ENCODE data around the gene ANKRD55.
"Not testable (repeated sequence)": the region's sequence is repeated elsewhere in the genome, so short reads cannot be mapped to it uniquely, and the experiment has no call there.

The ANKRD55 gene

DNA sequence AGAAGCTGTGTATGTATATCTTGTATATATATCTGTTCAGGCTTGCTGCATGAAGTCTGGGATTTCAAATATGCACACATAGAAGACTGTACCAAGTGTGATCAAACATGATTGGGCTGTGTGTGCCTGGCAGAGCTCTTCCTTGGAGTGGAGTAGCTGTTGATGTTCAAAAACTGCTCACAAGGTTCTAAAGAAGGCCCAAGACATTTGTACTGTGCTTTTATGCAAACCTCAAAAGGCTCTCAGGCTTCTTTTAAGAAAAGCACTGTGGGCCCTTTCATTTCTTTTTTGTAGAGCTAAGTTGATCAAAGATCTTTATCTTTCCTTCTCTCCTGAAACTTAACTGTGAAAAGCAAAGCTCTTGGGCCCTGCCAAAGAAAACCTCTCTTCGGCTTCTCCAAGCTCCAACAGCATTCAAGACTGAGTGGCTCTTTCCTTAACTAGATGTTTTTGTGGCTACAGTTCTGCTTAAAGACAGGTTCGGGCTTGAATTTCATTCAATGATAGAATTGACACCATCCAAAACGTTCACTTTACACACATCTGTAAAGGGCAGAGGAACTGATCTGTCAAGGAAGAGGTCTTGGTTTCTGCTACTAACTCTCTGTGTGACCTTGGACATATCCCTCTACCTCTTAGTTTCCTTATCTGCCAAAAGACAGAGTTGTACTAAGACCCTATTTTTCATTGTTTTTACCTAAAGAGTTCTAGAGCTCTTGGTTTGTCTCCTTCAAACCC is 132.5 kb downstream of the ANKRD55 start:
- no peak for DNase-seq

GRCh38 chr5:56099346-56099745 is 133.8 kb downstream of the ANKRD55 start:
- no peak for DNase-seq

DNA sequence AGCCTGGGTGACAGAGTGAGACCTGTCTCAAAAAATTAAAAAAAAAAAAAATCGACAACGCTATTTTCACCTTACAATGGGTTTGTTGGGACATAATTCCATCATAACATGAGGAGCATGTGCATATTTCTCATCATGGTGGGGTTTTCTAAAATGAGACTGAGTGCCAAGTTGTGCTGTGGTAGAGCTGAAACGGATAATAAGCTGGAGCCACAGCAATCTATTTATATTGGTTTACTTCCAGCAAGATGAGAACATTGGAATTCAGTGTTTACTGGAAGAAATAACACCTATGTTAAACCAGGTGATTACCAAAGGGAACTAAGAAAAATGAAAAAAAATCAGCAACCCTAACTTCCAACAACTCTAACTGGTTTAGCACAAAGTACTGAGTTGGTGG is 136.1 kb downstream of the ANKRD55 start:
- DNase-seq = no peak

GRCh38 chr5:56095579-56096102 is 137.5 kb downstream of the ANKRD55 start:
- DNase-seq = no peak

GRCh38 chr5:56094579-56095361 is 138.4 kb downstream of the ANKRD55 start:
- no peak for DNase-seq

GRCh38 chr5:56093970-56094369 is 139.2 kb downstream of the ANKRD55 start:
- no peak for DNase-seq

GRCh38 chr5:56092115-56092514 is 141.0 kb downstream of the ANKRD55 start:
- DNase-seq = no peak

GRCh38 chr5:56091664-56092063 is 141.5 kb downstream of the ANKRD55 start:
- no peak for DNase-seq

- DNase-seq = no peak
These were observed 142.2 kb downstream of the ANKRD55 start for GRCh38 chr5:56090793-56091460.

DNA sequence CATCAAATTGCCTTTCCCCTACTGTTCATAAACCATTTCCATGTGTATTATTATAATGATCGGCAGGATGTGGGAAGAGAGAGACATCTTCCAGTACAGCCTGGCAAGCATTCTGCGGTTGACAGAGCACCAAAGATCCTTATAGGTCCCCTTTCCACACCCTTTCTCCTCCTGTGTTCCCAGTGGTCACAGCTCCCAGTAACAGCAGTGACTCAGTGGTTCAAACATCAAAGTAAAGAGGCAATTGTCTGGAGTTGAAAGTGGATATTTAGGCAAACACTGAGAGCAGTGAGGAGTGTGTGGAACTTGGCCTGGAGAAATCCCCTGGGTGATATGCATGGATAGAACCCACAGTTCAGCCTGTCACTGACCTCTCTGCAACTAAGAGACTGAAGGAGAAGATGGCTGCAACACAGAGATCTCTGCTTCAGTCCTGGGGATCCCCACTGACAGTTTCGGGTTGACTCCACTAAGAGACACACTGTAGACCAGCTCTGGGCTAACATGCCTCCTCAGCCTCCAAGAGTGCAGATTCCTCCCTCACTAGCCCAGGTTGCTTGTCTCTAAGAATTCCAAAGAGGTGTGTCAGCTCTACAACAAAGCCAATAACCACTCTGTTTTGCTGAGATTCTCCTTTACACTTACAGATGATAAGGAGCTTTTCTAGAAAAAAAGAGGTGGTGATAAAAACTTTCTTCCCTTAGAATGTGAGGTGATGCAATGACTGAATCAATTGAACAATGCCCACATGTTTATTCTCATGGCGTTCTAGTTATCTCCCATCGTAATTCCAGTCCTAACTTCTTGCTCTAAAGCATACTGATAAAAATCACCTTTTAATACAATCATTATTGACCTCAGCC is 143.9 kb downstream of the ANKRD55 start:
- no peak for DNase-seq

DNA sequence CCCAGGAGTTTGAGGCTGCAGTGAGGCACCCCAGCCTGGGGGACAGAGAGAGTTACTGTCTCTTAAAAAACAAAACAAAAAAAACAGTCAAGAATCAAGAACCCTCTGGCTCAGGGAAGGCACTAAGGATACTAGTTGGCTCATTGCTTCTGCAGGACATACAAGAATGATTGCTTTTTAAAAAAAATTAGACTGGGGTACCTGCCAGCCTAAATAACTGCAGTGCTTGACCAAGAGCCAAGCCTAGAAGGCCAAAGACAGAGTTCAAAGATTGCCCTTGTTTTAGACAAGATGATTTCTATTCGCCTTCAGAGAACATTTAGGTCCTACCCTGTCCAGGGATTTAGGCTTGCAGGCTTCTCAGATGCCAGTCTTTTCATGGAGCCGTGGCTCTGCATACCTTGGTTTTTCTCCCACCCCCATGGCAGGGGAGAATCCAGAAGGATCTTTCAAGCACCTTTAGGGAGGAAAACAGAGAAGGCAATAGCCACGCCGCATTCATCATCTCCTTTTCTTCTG is 144.6 kb downstream of the ANKRD55 start:
- DNase-seq = no peak

DNA sequence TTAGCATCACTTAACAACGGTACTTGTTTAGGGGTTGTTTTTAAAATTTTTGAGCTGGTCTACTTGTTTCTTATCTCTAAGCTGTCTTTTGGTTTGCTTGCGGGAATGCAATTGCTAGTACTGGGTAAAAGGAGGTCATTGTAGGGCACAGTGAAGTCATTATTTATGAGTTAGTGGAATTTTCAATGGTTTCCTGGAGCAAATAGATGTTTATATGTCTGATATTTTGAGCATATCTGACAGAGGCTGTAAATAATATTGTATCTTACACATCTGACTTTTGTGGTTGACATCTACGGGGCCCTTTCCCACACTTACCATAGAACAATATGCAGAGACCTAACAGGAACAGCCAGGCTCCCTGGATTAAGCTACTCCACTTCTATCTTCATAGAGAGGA is 147.9 kb downstream of the ANKRD55 start:
- DNase-seq = no peak

GRCh38 chr5:56083286-56083854 is 149.8 kb downstream of the ANKRD55 start:
- no peak for DNase-seq

- DNase-seq = not testable (repeated sequence)
These were observed 152.0 kb downstream of the ANKRD55 start for GRCh38 chr5:56081053-56081642.

GRCh38 chr5:56080375-56081052 is 152.6 kb downstream of the ANKRD55 start:
- DNase-seq = no peak

DNA sequence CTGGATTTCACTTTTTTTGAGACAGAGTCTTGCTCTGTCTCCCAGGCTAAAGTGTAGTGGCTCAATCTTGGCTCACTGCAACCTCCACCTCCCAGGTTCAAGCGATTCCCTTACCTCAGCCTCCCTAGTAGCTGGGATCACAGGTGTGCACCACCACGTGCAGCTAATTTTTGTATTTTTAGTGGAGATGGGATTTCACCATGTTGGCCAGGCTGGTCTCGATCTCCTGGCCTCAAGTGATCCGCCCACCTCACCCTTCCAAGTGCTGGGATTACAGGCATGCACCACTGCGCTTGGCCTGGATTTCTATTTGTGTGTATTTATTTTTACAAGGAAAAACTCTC is 154.0 kb downstream of the ANKRD55 start:
- DNase-seq = not testable (repeated sequence)

- DNase-seq = no peak
These were observed 154.6 kb downstream of the ANKRD55 start for GRCh38 chr5:56078278-56079156.

DNA sequence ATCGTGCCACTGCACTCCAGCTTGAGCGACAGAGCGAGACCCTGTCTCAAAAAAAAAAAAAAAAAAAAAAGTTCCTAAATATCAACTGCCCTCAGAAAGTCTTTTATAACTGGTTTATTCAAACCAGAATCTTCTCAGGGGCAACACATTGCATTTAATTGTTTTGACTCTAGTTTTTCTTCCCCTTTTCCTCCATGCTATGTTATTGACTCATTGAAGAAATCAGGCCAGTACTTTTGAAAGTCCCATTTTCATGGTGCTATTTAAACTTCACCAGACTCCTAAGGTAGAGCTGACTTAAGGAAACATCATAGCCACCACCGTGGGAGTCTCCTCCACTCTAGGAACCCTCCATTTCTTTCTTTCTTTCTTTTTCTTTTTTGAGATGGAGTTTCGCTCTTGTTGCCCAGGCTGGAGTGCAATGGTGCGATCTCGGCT is 155.3 kb downstream of the ANKRD55 start:
- no peak for DNase-seq

DNA sequence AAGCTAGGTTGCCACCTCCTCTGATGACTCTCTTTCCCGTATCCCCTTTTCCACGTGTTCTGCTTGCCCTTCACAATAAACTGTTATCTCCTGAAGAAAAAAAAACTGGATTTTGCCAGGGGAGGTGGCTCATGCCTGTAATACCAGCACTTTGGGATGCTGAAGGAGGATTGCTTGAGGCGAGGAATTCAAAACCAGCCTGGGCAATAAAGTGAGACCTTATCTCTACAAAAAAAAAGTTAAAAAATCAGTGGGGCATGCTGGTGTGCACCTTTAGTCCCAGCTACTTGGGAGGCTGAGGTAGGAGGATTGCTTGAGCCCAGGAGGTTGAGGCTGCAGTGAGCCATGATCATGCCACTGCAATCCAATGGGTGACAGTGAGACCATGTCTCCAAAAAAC is 156.6 kb downstream of the ANKRD55 start:
- no peak for DNase-seq

DNA sequence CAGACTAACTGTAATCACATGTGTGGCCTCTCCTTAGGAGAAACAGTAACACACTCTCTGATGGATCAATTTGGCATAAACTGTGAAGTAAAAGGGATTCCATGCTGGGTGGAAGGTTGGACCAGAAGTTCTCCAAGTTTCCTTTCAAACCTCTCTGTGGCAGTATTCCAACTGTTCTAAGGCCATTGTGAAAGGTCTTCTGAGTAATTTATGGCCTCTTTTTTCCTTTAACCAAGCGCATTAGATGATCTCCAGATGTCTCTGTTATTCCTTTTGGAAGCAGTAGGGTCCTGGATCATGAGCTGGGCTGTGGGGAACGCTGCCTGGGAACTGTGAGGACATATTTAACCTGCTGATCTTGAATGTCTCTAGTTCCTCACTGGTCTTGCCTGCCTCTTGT is 157.8 kb downstream of the ANKRD55 start:
- no peak for DNase-seq

All from midbrain (tissue), 1 donor.